GM19043 (cell line): ENCODE data around the gene PROSER3.

Experiments
- ATAC-seq: cut with Tn5 transposase; IDR thresholded peaks from one replicate; pipeline ENCODE4 v1.9.1; 2021; ENCODE audit warnings: low read depth; ENCODE audit not compliant: unreplicated experiment

The PROSER3 gene

GRCh38 chr19:35757749-35758608 is at the start of gene PROSER3:
Gene PROSER3 (plus strand): TSS chr19:35758176. CDS start chr19:35758216, 40 bp downstream.
- peak; percentile 99 for ATAC-seq

DNA sequence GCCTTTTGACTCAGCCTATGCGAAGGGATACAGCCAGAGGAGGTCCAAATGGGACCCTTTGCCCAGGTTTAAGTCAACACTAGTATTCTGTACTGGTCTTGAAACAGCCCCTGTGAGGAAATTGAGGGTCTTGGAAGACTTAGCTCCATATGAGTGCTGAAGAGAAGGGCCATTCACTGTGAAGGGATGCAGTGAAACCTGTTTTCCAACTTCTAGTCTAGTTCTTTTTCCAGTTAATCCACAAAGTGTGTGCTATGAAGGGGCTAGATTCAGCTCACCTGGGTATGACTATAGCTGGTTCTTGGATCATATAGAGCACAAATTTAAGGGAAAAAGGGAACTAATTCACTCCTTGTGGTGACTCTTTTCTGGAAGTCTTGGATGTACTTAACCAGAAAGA is 49.6 kb upstream of the PROSER3 start:
- ATAC-seq, result no peak

DNA sequence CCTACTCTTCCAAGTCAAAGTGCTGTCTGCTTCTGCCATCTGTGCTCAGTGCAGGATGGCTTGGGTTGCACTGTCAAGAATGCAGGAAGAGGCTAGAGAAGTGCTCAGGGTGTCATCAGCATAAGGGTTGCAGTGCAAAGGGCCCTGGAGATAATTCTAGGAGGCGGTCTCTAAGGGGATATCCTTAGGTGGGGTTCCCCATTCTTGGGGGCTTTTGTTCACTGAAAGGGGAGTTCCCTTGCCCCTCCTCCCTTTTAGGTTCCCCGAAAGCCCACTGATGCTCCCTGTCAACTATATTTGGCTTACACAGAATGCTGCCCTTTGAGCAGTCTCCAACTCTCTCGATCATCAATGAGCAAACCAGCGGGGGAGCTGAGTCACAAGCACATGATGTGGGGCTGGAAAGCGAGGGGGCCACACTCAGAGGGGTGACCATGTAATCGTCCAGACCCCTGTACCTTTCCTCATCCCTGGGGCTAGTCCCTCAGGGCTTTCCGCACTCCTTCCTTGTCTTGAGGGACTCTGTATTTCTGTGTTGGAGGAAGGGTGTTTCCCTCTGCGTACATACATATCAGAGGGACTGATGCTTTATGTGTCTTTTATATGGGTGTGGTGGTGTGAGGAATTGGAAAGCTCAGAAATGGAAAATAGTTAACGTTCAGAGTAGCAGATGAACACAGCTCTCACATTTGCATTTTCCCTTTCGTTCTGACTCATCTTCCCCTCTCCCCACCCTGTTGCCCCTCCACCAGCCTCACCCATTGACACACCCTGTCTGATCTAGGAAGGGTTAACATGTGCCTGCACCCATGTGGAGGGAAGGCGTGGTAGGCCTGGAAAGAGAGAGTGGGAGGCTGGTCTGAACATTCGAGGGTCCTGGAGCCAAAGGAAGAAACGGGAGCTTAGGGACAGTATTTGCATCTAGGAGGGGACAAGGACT is 46.9 kb upstream of the PROSER3 start:
- no peak for ATAC-seq

- ATAC-seq, result no peak
These were observed 45.1 kb upstream of the PROSER3 start for GRCh38 chr19:35712567-35713505.

DNA sequence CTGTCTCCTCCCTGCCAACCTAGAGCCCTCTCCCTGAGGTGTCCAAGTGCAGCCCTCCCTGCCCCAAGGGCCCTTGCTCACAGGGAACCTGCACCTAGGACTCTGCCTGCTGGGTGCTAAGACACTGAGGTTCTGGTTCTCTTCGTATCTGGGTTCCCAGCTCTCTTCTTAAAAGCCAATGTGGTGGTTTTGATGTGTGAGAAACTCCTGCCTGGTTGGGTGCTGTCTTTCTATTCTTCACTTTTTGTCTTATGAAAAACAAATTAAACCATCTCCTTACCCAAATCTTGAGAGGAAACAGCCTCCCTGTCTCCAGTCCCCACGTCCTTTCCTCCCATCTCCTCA is 44.5 kb upstream of the PROSER3 start:
- no peak for ATAC-seq

- ATAC-seq, result no peak
These were observed 44.0 kb upstream of the PROSER3 start for GRCh38 chr19:35713904-35714495.

- no peak for ATAC-seq
These were observed 43.2 kb upstream of the PROSER3 start for GRCh38 chr19:35714601-35715354.

DNA sequence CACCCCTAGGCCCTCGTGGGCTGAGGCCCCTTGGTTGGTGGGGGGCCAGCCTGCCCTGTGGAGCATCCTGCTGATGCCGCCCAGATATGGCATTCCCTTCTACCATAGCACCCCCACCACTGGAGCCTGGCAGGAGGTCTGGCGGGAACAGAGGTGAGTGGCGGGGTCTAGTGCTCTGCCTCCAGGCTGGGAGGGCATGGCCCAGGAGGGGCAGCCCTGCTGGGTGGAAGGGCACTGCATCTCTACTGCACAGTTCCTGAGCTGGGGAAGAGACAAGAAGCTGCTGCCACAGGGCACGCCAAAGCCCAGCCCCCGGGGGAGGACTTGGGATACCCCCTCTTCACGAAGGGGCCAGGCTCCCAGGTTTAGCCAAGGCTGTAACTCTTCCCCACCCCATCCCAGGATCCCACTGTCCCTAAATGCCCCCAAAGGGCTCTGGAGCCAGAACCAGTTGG is 42.6 kb upstream of the PROSER3 start:
- ATAC-seq, result no peak

- ATAC-seq, result no peak
These were observed 41.8 kb upstream of the PROSER3 start for GRCh38 chr19:35715981-35716800.

DNA sequence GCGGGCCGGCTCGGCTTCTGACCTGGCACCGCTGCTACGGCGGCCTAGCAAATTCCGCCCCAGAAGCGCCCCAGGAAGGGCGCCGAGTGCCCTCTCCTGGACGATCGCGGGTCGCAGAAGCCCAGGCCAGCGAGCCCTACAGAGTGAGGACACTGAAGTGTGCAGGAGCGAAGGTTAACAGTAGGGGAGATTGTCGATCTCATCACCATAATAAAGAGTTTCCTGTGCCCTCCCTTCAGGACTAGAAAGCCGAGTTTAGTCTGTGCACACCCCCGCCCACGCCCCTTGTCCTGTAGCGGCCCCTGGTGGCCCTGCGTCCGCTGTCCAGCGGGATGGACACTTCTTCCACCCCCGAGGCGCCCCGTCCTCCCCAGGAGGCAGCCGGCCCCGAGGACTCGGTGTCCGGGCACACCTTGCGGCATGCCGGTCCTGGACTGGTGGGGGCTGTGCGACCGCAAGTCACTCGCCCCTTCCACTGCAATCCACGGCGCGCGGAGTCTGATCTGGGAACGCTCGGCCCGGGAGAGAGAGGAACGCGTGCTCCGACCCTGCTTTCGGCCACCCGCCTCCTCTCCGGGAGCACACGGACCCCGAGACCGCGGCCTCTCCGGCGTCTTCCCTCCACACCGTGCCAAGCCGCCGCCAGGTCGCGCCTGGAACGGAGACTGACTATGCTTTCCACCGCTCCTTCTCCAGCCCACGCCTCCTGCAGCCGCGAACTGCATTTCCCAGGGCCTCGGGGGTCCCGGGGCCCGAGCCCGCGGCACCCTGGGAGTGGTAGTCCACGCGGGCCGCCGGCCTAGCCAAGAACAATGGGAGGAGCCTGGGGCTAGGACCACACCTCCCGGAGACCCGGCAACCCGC is 40.9 kb upstream of the PROSER3 start:
- ATAC-seq, result peak; percentile 50

DNA sequence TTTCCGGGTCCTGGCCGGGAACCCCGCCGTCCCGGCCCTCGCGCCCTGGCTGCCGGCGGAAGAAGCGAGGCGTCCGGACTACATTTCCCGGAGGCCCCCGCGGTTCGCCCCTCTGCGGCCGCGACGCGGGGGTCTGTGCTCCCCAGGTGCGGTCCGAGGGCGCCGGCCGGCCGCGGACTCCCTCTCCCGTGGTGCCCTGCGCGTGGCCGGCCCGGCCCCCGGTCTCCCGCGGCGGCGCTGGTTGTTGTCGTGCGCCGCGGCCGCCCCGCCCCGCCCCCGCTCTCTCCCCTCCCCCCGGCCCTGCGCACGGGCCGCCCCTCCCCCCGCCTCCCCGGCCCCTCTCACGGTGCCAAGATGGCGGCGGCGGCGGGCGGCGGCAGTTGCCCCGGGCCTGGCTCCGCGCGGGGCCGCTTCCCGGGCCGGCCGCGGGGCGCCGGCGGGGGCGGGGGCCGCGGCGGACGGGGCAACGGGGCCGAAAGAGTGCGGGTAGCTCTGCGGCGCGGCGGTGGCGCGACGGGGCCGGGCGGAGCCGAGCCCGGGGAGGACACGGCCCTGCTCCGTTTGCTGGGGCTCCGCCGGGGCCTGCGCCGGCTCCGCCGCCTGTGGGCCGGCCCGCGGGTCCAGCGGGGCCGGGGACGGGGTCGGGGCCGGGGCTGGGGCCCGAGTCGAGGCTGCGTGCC is 40.2 kb upstream of the PROSER3 start, which contains the start of gene KMT2B:
Gene KMT2B (plus strand): TSS at position 339 of the 680 bp plus-strand sequence. CDS start 16 bp downstream, at position 355.
- no peak for ATAC-seq

- no peak for ATAC-seq
These were observed 39.5 kb upstream of the PROSER3 start for GRCh38 chr19:35718345-35719041.

- ATAC-seq, result no peak
These were observed 38.4 kb upstream of the PROSER3 start for GRCh38 chr19:35719402-35720162.

- no peak for ATAC-seq
These were observed 37.8 kb upstream of the PROSER3 start for GRCh38 chr19:35720163-35720524.

DNA sequence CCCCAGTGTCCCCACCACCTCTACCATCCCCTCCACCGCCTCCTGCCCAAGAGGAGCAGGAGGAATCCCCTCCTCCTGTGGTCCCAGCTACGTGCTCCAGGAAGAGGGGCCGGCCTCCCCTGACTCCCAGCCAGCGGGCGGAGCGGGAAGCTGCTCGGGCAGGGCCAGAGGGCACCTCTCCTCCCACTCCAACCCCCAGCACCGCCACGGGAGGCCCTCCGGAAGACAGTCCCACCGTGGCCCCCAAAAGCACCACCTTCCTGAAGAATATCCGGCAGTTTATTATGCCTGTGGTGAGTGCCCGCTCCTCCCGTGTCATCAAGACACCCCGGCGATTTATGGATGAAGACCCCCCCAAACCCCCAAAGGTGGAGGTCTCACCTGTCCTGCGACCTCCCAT is 37.3 kb upstream of the PROSER3 start:
- no peak for ATAC-seq
